HG03439 (cell line): ENCODE measurements around the gene CBFA2T3.

Experiments used
- ATAC-seq: cut with Tn5 transposase; IDR thresholded peaks from one replicate; pipeline ENCODE4 v1.9.1; 2021; ENCODE audit warnings: mild to moderate bottlenecking, moderate library complexity; ENCODE audit not compliant: unreplicated experiment

The CBFA2T3 gene

DNA sequence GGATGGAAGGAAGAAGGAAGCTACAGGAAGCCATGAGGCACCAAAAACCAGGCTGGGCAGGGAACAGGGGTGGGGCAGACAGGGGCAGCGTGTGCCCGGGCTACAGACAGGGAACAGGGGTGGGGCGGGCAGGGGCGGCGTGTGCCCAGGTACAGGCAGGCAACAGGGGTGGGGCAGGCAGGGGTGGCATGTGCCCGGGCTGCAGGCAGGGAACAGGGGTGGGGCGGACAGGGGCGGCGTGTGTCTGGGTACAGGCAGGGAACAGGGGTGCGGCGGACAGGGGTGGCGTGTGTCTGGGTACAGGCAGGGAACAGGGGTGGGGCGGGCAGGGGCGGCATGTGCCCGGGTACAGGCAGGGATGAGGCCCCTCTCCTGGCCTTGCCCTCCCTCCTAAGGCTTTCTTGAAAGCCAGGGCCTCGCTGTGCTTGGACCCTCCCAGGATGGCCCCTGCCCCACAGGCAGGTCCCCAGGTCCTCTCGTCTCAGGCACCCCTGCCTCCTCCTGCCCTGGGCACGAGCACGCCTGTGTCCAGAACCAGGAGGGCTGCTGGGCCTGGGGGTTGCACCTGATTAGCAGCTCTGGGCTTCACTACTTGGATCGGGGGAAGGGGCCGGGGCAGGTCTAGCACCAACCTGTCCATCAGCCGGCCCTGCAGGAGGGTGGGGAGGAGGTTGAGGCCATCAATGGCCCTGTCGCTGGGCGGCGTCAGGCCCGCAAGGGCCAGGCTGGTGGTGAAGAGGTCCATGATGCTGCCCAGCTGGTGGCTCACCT, 150.8 kb downstream of the CBFA2T3 start:
- ATAC-seq = no peak

DNA sequence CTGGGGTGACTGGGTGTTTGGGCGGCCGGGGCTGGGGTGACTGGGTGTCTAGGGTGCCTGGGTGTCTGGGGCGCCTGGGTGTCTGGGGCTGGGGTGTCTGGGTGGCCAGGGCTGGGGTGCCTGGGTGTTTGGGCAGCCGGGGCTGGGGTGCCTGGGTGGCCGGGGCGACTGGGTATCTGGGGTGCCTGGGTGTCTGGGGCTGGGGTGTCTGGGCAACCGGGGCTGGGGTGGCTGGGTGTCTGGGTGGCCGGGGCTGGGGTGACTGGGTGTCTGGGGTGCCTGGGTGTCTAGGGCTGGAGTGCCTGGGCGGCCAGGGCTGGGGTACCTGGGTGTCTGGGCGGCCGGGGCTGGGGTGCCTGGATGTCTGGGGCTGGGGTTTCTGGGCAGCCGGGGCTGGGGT, 151.9 kb downstream of the CBFA2T3 start:
- ATAC-seq = no peak
